ENCODE results near the gene TSPAN17. TPM values are rescaled to one million over a fixed set of nuclear protein-coding genes. Genes with fewer than 3 reads are reported as not detected.
"Not testable (repeated sequence)": the region's sequence is repeated elsewhere in the genome, so short reads cannot be mapped to it uniquely, and the experiment has no call there.

The TSPAN17 gene
- total RNA-seq, 1 donor from 2014 or later: 33.8 TPM

GRCh38 chr5:176679365-176680225, 32.3 kb downstream of the TSPAN17 start:
- DNase-seq (ENCODE audit: low spot score): no peak

DNA sequence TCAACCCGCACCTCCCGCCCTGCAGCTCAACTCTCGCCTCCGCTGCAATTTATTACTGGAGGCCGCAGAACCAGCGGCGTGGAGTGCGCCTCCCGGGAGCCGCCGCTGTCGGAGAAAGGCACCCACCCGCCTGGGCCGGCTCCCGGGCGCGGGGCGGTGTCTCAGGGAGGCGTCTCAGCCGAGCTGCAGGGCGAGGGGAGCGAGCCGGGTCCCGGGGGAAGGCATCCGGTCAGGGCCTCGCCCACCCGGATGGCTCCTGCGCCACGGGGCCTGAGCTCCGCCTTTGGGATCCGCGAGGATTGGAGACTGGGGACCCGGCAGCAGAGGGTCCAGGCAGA, 32.9 kb downstream of the TSPAN17 start:
- no peak for DNase-seq (ENCODE audit: low spot score)

- no peak for DNase-seq (ENCODE audit: low spot score)
Observed at GRCh38 chr5:176682016-176682531, 34.8 kb downstream of the TSPAN17 start.

- no peak for DNase-seq (ENCODE audit: low spot score)
Observed at GRCh38 chr5:176685010-176685409, 37.7 kb downstream of the TSPAN17 start.

GRCh38 chr5:176687247-176687646, 40.0 kb downstream of the TSPAN17 start:
- no peak for DNase-seq (ENCODE audit: low spot score)

GRCh38 chr5:176687881-176688280, 40.6 kb downstream of the TSPAN17 start:
- no peak for DNase-seq (ENCODE audit: low spot score)

- no peak for DNase-seq (ENCODE audit: low spot score)
Observed at GRCh38 chr5:176690911-176691310, 43.6 kb downstream of the TSPAN17 start.

GRCh38 chr5:176691524-176691923, 44.2 kb downstream of the TSPAN17 start:
- no peak for DNase-seq (ENCODE audit: low spot score)

DNA sequence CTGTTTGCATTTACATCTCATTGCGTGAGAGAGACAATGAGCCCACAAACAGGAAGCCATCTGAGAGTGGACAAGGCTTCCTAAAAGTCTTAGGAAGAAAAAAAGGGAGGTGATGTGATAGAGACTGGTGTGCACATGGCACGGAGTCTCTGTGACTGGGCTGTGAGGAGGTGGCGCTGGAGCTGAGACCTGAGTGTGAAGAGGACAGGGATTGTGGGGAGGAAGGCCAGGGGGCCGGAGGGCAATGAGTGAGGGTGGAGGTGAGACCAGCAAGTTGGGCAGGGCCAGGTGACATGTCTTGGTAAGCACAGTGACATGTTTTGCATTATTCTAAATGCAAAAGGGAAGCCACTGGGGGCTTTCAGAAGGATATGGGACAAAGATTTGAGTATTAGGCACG, 45.0 kb downstream of the TSPAN17 start:
- DNase-seq (ENCODE audit: low spot score): no peak

- no peak for DNase-seq (ENCODE audit: low spot score)
Observed at GRCh38 chr5:176692839-176693476, 45.7 kb downstream of the TSPAN17 start.

DNA sequence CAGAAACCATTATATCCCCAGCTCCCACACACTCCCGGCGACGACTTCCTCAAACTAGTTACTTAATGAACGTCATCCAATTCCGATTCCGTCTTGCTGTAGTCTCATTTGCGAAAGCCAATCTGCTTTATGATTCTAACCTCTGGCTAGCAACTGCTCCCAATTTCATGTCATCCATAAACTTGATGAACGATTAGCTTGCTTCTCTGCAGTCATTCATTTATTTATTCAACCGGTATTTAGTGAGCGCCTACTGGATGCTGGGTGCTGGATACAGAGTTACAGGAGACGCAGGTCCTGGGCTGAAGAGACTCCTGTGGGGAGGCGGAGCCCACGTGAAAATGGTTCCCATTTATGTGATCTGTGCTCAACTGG, 46.2 kb downstream of the TSPAN17 start:
- no peak for DNase-seq (ENCODE audit: low spot score)

DNA sequence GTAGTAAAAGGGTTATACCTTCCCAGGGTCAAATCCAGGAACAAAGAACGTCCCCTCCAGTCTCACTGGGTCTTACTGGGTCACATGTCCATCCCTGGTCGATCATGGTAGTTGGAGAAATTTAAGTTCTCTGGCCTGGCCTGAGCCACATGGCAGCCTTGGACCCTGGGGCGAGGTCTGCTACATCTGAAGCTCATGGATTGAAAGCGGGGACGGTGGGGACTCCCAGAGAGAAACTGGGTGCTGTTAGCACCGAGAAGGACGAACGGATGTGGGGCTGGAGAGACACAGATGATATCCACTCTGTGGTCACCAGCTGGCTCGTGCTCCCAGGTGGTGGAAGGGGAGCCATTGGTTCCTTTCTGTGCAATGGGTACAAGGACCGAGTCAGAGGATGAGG, 46.9 kb downstream of the TSPAN17 start:
- DNase-seq (ENCODE audit: low spot score): no peak

DNA sequence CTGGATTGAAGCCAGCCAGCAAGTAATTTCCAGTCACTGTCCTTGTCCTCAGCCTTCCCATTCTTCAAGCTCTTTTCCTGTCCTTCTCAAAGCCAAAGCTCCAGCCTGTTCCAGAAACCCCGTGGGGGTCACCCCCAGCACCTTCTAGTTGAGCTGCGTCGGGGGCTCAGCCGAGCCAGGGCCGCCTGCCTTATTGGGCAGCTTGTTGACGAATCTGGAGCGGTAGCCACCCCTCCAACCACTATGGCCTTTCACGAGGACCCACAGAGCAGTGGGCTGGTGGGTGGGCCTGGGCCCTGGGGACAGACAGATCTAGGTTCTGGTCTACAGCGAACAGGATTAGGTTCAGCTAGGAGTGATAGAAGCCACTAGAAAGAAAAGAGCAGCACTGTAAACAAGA, 47.3 kb downstream of the TSPAN17 start:
- no peak for DNase-seq (ENCODE audit: low spot score)

DNA sequence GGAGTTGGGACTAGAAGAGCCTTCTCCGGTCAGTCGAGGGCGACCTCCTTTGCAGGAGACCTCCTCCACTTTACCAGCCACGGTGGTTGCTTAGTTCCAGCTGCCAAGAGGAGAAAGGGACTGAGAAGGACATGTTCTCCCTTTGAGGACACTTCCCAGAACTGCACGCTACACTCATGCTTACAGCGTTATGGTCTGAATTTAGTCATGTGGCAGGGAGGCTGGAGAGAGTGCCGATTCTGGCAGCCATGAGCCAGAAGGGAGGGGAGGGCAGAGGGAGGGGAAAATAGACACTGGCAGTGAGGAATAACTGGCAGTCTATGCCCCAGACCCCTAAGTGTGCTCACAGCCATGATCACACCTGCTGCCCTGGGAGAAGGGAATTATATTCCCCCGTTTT, 47.8 kb downstream of the TSPAN17 start:
- DNase-seq (ENCODE audit: low spot score): no peak

- DNase-seq (ENCODE audit: low spot score): no peak
Observed at GRCh38 chr5:176697267-176697933, 50.1 kb downstream of the TSPAN17 start.

DNA sequence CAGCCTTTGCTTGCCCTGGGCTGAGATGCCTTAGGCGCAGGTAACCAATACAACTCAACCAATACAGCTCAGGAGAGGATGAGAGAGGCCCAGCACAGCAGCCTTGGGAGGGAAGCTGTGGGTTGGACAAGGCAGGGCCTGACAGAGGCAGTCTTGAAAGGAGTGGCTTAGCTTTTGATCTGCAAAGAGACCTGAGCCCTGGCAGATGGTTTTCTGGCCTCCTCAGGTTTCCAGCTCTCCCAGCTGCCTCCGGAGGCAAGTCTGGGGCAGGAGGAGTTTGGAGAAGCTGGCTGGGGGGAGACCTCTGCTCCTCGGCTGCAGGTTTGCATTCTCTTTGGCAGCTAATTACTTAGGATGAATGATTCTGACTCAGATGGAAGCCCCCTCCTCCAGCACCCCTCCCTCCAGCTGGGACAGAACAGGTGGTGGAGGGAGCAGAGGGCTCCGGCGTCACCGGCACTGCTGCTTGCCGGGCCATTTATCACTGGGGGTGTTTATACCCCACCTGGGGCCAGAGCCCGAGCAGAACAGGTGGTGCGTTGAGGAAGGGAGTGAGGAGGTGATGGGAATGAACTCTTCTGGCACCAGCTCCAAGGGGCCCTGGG, 50.8 kb downstream of the TSPAN17 start:
- no peak for DNase-seq (ENCODE audit: low spot score)

GRCh38 chr5:176699446-176699845, 52.2 kb downstream of the TSPAN17 start:
- DNase-seq (ENCODE audit: low spot score): not testable (repeated sequence)

DNA sequence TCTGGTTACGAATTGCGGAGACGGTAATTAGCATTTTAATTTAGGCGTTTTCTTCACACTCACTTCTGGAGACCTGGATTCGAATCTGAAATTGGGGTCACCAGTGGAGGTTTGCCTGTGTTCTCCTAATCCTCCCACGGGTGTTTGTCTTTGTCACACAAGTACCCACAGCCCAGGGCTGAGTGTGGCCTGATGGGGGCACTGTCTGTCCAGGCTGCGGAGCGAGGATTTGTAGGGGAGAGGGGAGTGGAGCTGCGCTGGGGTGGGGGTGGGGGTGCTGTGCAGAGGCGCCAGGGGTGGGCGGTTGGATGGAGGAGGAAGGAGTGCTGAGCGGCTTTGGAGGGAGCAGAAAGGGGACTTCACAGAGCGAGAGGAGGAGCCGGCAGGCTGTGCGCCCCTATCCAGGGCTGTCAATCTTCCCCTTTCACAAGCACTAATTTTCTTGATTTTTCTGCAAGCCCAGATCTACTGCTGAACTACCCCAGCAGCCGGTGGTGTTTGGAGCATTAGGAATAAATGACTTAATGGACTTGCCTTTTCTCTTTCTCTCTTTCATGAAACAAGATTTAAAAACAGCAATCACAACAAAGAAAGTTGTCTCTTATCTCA, 53.1 kb downstream of the TSPAN17 start:
- DNase-seq (ENCODE audit: low spot score): no peak

DNA sequence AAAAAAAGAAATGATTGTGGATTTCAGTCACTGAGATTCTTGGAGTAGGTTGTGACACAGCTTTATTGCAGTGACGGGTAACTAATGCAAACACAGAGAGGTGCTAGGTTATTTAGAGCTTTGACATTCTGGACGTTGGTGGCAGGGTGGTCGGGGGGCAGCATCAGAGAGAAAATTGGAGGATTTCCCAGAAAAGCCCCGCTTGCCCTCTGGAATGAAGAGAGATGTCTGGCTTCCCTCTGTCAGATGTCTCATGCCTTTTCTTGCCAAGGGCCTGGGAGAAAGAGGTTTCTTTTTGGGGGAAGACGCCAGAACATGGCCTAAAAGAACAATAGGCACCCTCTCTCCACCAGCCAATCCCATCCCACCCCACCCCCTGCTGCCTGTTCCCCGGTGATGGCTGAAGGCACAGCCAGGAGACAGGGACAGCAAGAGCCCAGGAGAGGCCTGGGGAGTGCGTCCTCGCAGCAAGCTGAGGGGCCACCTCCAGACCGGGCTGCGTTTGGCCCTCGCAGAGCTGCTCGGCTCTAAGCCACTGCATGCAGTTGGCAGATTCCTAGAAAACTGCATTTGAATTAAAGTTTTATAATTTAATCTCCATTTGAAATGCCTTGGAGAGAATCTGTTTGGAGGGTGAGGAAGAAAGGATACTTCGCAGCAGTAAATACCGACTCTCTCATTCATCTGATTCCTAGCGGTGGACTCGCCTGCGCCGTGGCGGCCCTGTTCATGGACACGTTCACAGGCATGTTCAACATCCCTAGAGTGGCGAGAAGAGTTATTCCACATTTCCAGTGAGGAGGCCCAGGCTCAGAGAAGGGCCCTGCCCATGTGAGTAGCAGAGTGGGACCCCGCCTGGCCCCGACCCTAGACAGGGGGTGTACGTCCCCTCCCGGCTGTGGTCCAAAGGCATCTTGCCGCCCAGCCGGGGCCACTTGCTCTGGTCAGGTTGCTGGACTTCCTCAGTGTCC, 55.7 kb downstream of the TSPAN17 start:
- DNase-seq (ENCODE audit: low spot score): no peak

- no peak for DNase-seq (ENCODE audit: low spot score)
Observed at GRCh38 chr5:176703857-176704256, 56.6 kb downstream of the TSPAN17 start.

GRCh38 chr5:176704355-176704754, 57.1 kb downstream of the TSPAN17 start:
- no peak for DNase-seq (ENCODE audit: low spot score)

Measured in ureter (tissue), 1 donor.